Mucosa of rectum (tissue), 2 donors: Measurements from ENCODE around the gene PCDHGA4.
"Not testable (repeated sequence)": the region's sequence is repeated elsewhere in the genome, so short reads cannot be mapped to it uniquely, and the experiment has no call there.

Source experiments
- H3K27ac ChIP-seq, 2 donors: one replicate each; pipeline ENCODE4 v1.7.0; 2013; ENCODE audit warnings: inconsistent platforms in 2 of 2, low read depth in 2 of 2, low read length in 2 of 2
- H3K27me3 ChIP-seq, 2 donors: one replicate each; pipeline ENCODE4 v1.7.0; 2013; ENCODE audit warnings: low read length in 2 of 2; ENCODE audit not compliant: control insufficient read depth in 2 of 2, insufficient read depth in 2 of 2
- H3K36me3 ChIP-seq, 2 donors: one replicate each; pipeline ENCODE4 v1.7.0; 2013; ENCODE audit warnings: low read length in 2 of 2; ENCODE audit not compliant: control insufficient read depth in 2 of 2, insufficient read depth in 2 of 2
- H3K4me1 ChIP-seq, 2 donors: one replicate each; pipeline ENCODE4 v1.7.0; 2013; ENCODE audit warnings: low read length in 2 of 2, mild to moderate bottlenecking in 1 of 2; ENCODE audit not compliant: control insufficient read depth in 2 of 2, insufficient read depth in 2 of 2
- H3K4me3 ChIP-seq, 2 donors: one replicate each; pipeline ENCODE4 v1.7.0; 2013; ENCODE audit warnings: low read length in 2 of 2
- H3K9ac ChIP-seq, 2 donors: one replicate each; pipeline ENCODE4 v1.7.0; 2013; ENCODE audit warnings: low read length in 2 of 2, low read depth in 1 of 2, mild to moderate bottlenecking in 1 of 2
- H3K9me3 ChIP-seq, 2 donors: one replicate each; pipeline ENCODE4 v1.7.0; 2013; ENCODE audit warnings: low read length in 2 of 2; ENCODE audit not compliant: control insufficient read depth in 2 of 2
- donor health status: healthy.
- donor health status: Normal muscosa, but diverticular disease.

PCDHGA4 gene

GRCh38 chr5:141328231-141328630, 26.6 kb upstream of the PCDHGA4 start:
- Histone ChIP-seq H3K36me3 (no peaks in the 10 kb centered on the region), H3K27ac (no peak overlapping the region), H3K9me3 (peaks cover 10 to 20% of the 10 kb centered on the region in 2 donors), H3K27me3 (no peaks in the 10 kb centered on the region), H3K9ac (no peak overlapping the region), H3K4me1 (no peaks in the 10 kb centered on the region), H3K4me3 (no peak overlapping the region)

GRCh38 chr5:141330299-141331080, 24.3 kb upstream of the PCDHGA4 start, which contains the start of gene PCDHGA1:
TSS of gene PCDHGA1 (plus strand) at chr5:141330514.
- Histone ChIP-seq H3K4me3 (peak within 1 kb of the TSS in 1 of 2 donors; percentile 46), H3K4me1 (no peaks in the 10 kb centered on the region), H3K27ac (no peak within 1 kb of the TSS), H3K9ac (no peak within 1 kb of the TSS), H3K36me3 (no peaks in the 10 kb centered on the region), H3K27me3 (no peaks in the 10 kb centered on the region), H3K9me3 (peaks cover 10 to 20% of the 10 kb centered on the region in 2 donors)

- not testable (repeated sequence) for H3K4me3 ChIP-seq, H3K27ac ChIP-seq, H3K4me1 ChIP-seq, H3K36me3 ChIP-seq, H3K9ac ChIP-seq, H3K27me3 ChIP-seq
- peaks cover 10 to 20% of the 10 kb centered on the region in 2 donors for H3K9me3 ChIP-seq
These were observed 22.2 kb upstream of the PCDHGA4 start for GRCh38 chr5:141332571-141332970.

- Histone ChIP-seq H3K27ac (no peak within 1 kb of the TSS), H3K36me3 (no peaks in the 10 kb centered on the region), H3K9me3 (peaks cover 19 to 22% of the 10 kb centered on the region in 2 donors), H3K27me3 (no peaks in the 10 kb centered on the region), H3K9ac (no peak within 1 kb of the TSS), H3K4me3 (peak within 1 kb of the TSS; percentile 10 to 39), H3K4me1 (no peaks in the 10 kb centered on the region)
These were observed 16.1 kb upstream of the PCDHGA4 start, which contains the start of gene PCDHGA2 for GRCh38 chr5:141338538-141339306. TSS of gene PCDHGA2 (plus strand) at chr5:141338760.

- H3K9ac ChIP-seq, H3K4me1 ChIP-seq, H3K4me3 ChIP-seq, H3K27me3 ChIP-seq, H3K27ac ChIP-seq, H3K36me3 ChIP-seq: not testable (repeated sequence)
- H3K9me3 ChIP-seq, result peaks cover 27 to 32% of the 10 kb centered on the region in 2 donors
These were observed 14.0 kb upstream of the PCDHGA4 start for GRCh38 chr5:141340781-141341354.

- Histone ChIP-seq H3K4me3 (no peak overlapping the region), H3K27me3 (no peaks in the 10 kb centered on the region), H3K27ac (no peak overlapping the region), H3K36me3 (no peaks in the 10 kb centered on the region), H3K9me3 (peaks cover 27 to 32% of the 10 kb centered on the region in 2 donors), H3K4me1 (no peaks in the 10 kb centered on the region), H3K9ac (no peak overlapping the region)
These were observed 12.0 kb upstream of the PCDHGA4 start for GRCh38 chr5:141342773-141343172.

GRCh38 chr5:141343242-141343952, 11.4 kb upstream of the PCDHGA4 start, which contains the start of gene PCDHGA3:
TSS of gene PCDHGA3 (plus strand) at chr5:141343829. CDS start at chr5:141344034, 205 bp downstream.
- no peak within 1 kb of the TSS for H3K9ac ChIP-seq
- no peaks in the 10 kb centered on the region for H3K27me3 ChIP-seq
- no peaks in the 10 kb centered on the region for H3K4me1 ChIP-seq
- peaks cover 27 to 32% of the 10 kb centered on the region in 2 donors for H3K9me3 ChIP-seq
- peak within 1 kb of the TSS; percentile 5 to 19 for H3K4me3 ChIP-seq
- H3K36me3 ChIP-seq, result no peaks in the 10 kb centered on the region
- no peak within 1 kb of the TSS for H3K27ac ChIP-seq

- Histone ChIP-seq H3K4me1 (no peaks in the 10 kb centered on the region), H3K27ac (no peak overlapping the region), H3K4me3 (peak overlapping the region; percentile 5 to 19), H3K27me3 (no peaks in the 10 kb centered on the region), H3K36me3 (no peaks in the 10 kb centered on the region), H3K9me3 (peaks cover 22 to 30% of the 10 kb centered on the region in 2 donors), H3K9ac (no peak overlapping the region)
These were observed 10.8 kb upstream of the PCDHGA4 start for GRCh38 chr5:141343953-141344463.

- H3K27ac ChIP-seq, result no peak overlapping the region
- H3K9me3 ChIP-seq, result peaks cover 12 to 23% of the 10 kb centered on the region in 2 donors
- H3K27me3 ChIP-seq, result no peaks in the 10 kb centered on the region
- H3K4me3 ChIP-seq, result no peak overlapping the region
- H3K36me3 ChIP-seq, result no peaks in the 10 kb centered on the region
- no peak overlapping the region for H3K9ac ChIP-seq
- H3K4me1 ChIP-seq, result no peaks in the 10 kb centered on the region
These were observed 9.5 kb upstream of the PCDHGA4 start for GRCh38 chr5:141345327-141345726.
